GM21717 (cell line): Measurements from ENCODE around the gene ARMH1.
A peak's percentile ranks its signal among the peaks of the same experiment; 100 is the strongest.

Experiments used
- ATAC-seq: cut with Tn5 transposase; IDR thresholded peaks from one replicate; pipeline ENCODE4 v1.9.1; 2021; ENCODE audit warnings: mild to moderate bottlenecking, moderate library complexity; ENCODE audit not compliant: unreplicated experiment

The ARMH1 gene

DNA sequence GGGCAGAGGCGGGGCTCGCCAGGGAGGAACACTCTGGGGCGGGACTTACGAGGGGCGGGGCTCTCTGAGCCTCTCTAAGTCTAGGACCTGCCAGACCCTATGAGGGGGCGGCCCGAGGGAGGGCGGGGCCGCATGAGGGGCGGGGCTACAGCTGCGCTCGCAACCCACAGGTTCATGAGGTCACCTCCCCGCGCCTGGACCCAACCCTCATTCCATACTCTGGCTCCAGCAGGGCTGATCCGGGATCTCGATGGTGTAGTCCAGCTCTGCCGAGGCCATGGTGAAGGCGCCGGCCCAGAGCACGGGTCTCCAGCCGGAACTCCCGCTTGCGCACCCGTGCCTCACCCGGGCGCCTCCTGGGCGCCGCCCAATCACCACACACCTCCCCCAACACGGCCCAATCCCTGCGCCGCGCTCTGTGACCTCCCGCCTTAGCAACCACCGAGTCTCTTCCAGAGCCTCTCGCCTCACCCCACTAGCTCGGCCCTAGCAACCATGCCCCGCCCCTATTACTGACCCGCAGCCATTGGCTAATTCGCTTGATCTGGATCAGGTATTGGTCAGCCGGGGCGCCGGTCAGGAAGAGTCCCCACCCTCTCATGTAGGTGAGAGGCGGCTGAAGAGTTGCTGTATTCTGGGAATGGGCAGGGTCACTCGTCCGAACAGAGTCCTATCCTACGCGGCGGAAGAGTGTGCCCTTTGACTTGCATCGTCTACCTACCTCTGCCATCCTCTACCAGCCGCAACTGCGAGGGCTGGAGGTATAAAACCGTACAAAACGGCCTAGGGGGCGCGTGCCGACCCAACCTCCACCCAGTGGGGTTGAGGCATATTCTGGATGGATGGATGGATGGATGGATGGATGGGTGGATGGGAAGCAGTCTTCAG is at the start of gene ARMH1, which contains the start of gene TMEM53:
Gene ARMH1 (plus strand): TSS at position 602 of the 888 bp plus-strand sequence. CDS start 14,984 bp downstream, outside the sequence.
Gene TMEM53 (minus strand): TSS at position 369 of the 888 bp plus-strand sequence. CDS start 90 bp downstream, at position 279.
- peak; percentile 87 for ATAC-seq

GRCh38 chr1:44625348-44625747 is 49.2 kb upstream of the ARMH1 start:
- no peak for ATAC-seq

DNA sequence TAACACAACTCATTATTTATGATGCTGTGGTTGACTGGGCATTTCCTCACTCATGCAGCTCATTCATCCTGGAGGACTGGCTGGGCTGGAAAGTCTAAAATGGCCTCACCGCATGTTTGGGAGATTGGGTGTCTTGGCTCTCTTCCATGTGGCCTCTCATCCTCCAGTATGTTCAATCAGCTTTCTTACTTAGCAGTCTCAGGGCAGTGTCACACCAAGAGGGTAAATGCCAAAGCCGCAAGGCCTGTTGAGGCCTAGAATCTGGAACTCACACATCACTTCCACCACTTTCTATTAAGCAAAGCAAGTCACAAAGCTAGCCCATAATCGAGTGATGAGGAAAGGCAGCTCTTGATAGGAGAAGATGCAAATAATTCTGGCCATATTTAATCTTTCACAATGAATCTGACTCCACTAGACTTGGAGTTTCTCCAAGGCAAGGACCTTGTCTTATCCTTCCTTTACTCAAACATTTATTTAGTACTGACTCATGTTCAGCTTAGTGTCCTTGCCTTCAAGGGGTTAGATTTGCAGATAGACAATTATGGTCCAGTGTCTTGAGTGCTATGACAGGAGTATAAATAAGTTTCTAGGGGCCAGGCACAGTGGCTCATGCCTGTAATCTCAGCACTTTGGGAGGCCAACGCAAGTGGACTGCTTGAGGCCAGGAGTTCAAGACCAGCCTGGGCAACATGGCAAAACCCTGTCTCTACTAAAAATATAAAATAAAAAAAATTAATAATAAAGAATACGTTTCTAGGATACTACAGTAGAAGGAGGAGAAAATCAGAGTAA is 45.4 kb upstream of the ARMH1 start:
- no peak for ATAC-seq

- no peak for ATAC-seq
Observed at GRCh38 chr1:44630116-44630515, 44.4 kb upstream of the ARMH1 start.

DNA sequence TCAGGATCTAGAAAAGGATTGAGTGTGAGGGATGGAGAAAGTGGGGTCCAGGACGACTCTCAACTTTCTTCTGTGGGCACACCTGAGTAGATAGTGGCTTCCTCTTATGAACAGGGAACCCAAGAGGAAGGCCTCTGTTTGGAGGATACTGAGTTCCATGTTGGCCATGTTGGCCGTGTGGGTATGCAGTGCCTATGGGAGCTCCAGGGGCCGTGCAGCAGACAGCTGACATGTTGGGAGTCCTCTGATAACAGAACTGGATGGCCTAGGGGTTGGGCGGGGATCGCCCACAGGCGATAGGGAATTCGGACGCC is 43.2 kb upstream of the ARMH1 start:
- no peak for ATAC-seq

- peak; percentile 67 for ATAC-seq
Observed at GRCh38 chr1:44631647-44632539, 42.6 kb upstream of the ARMH1 start.

DNA sequence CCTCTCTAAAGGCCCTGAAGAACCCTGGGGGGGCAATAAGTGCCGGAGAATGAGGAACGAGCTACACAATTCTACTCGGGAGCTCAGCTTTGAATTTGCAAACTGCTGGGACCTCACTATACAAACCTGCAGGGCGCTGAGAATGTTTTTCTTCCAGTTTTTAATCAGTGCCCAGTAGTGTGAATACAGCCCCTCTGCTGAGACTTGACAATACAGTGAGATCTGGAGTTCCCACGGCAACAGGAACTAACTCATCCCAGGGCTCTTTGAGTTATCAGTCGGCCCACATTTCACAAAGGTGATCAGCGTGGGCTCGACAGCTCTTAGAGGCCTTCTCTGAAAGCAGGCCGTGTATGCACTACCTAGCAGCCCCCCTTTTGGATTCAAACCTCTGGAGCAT is 41.9 kb upstream of the ARMH1 start:
- no peak for ATAC-seq

- ATAC-seq: no peak
Observed at GRCh38 chr1:44634606-44635189, 39.8 kb upstream of the ARMH1 start.

DNA sequence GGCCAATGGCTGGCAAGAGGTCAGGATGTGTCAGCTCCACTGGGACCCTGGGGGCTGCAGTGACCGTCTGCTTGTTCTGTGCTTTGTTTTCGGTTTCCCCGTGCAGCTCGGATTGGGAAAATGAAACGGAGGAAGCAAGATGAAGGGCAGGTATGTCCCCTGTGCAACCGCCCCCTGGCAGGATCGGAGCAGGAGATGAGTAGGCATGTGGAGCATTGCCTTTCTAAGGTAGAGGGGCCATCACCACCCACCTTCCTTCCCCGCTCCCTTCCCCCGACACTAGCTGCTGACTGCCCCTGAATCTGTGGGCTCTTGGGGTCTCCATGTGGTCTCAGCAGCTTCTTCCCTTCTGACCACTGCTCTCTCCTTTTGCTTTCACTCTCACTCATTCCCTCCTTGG is 39.1 kb upstream of the ARMH1 start:
- ATAC-seq: no peak

GRCh38 chr1:44636083-44636687 is 38.3 kb upstream of the ARMH1 start:
- ATAC-seq: no peak

- ATAC-seq: no peak
Observed at GRCh38 chr1:44636688-44637598, 37.6 kb upstream of the ARMH1 start.

- ATAC-seq: no peak
Observed at GRCh38 chr1:44637702-44638411, 36.7 kb upstream of the ARMH1 start.

DNA sequence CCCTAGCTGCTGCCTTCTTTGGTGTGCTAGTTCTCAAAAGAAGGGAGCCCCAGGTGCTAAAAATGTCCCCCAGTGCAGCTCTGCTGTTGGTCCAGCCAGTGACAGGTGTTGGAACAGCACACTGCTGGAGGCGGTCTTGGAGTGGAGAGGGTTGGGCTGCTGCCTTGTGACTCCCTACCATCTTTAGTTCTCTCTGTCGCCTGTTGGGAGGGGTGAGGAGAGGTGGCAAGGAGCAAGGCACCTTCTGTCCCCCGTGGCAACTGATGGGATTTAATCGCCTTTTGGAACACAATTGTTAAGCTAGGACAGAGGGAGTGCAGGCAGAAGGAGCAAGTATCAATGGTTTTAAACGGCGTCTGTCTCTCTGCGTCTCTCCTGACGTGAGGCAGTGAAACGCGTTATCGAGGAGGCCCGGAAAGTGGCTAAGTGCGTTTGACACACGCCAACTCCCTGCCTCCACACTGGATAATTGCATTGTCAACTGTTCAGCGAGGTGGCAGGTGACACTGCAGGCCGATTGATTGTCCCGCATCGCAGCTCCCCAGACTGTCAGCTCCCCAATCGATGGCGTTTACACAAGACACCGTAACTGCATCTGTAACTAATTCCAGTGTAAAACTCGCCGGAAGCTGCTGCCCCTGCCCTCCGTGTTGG is 34.2 kb upstream of the ARMH1 start:
- no peak for ATAC-seq

DNA sequence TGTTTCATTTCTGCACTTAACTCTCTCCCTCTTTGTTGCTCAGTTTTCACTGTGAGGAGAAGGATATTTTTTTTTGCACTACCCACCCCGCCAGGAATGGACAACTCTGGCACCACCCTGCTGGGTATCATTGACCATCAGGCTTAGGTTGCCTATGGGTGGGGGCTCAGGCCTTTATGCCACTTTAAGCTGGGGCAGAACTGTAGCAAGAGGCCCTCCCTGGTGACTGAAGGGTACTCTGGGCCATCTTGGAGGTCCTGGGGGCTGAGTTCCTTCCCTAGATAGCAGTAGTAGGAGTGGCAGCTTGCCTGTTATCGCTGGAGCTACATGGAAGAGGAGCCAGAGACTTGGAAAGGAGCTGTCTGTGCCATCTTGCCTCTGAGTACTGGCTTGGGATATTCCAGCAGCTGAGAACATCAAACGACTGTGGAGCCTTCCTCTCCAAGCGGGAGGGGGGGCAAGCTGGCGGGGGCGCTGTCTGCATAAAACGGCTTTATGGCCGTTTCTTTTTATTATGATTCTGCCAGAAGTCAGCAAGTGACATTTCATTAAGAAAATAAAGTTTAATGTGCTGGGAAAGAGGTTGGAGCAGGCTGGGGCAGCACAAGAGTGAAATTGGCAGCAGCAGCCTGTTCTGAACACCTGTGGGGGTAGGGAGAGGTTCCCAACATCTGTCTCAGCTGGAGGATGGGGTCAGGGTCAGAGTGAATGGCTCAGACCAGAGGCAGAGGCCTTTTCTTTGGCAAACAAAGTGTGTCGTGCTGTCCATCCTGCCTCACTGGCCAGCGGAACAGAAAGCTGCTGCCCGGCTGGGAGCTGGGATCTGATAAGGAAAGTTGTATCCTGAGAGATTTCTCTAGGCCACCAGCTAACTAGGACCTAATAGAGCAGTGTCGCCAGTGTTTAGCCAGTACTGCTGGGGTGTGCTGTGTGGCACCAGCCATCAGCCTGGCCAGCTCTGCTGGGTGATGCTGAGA is 33.1 kb upstream of the ARMH1 start:
- ATAC-seq: no peak

DNA sequence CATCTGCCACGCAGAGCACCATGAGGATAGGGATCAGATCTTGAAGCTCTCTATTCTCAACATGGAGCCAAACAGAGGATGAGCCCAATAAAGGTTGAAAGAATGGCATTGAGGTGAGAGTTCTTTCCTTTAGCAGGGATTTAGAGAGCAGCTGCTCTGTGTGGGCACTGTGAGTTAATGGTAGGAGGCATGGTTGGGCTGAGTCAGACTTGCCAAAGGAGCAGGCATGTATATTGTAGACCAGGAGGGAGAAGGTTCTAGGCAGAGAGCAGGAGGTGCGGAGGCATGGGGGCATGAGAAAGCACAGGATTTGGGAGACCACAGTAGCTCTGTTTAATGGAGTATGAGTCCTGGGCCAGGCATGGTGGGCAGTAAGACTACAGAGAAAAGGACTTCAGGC is 32.3 kb upstream of the ARMH1 start:
- no peak for ATAC-seq

DNA sequence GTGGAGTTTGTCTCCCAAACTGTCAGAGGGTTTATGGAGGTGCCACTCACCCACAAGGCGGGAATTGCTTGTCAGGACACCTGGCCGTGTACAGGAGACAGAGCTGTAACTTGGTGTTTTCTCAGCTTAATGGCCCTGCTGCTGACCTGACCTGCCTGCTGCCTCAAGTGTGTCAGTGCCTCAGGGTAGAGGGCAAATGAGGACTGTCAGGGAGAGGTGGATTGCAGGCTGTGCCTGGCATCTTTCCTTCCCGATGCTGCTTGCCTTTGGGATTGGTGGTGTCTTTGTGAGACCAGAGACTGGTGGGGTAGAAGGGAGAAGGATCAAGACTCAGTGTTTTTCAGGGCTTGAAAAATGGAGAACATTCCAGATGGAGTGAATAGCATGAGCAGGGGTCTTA is 31.6 kb upstream of the ARMH1 start:
- no peak for ATAC-seq
